Measurements from ENCODE around the gene HPGD.

The HPGD gene

DNA sequence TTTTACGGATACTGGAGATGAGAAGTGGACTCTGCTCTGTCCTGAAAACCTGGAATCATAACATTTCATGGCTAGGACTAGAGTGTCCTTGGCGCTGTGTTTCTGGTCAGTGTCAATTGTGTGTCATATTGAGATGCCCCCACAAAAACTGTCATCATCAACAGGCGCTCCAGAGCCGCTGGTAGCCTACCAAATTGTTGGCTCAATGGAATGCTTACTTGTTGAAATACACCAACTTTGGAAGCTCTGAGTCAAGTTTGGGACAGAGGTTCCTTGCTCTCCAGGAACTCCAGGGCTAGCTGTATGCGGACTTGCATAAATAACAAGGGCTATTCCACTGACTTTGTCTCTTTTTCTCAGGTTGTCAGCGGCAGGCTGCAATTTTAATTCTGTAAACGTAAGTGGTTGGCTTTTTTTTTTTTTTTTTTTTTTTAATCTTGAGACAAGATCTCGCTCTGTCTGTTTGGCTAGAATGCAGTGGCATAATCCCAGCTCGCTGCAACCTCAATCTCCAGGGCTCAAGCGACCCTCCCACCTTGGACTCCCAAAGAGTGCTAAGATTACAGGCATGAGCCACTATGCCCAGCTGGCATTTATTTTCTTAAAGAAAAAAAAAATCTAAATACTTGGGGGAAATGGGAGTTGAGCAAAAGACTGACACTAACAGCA, 871 bp upstream of the HPGD start:
- peak; percentile 34 for DNase-seq
- Histone ChIP-seq H3K23ac (ENCODE audit: low read length in 2 of 2) (no peak overlapping the region), H3K36me3 (ENCODE audit: control insufficient read depth in 1 of 2, insufficient read depth in 2 of 2, low read depth in 1 of 2, low read length in 2 of 2) (no peaks in the 10 kb centered on the region), H3K4me1 (ENCODE audit: control insufficient read depth, insufficient read depth, low read depth, low read length) (peaks cover 11% of the 10 kb centered on the region), H2BK15ac (ENCODE audit: low read depth, poor library complexity, severe bottlenecking) (no peak overlapping the region), H3K4me3 (ENCODE audit: insufficient read depth in 1 of 2, low read depth in 1 of 2, low read length in 2 of 2) (peak overlapping the region in 1 of 2 experiments; percentile 86), H3K14ac (ENCODE audit: low read length in 2 of 2) (no peak overlapping the region), H3K4ac (ENCODE audit: low read depth in 1 of 2, low read length in 2 of 2) (no peak overlapping the region), H3K9ac (ENCODE audit: low read length) (peak overlapping the region; percentile 61), H3K27me3 (ENCODE audit: control insufficient read depth in 1 of 2, insufficient read depth in 1 of 2, low read length in 2 of 2) (peaks cover 0 to 22% of the 10 kb centered on the region in 2 experiments), H2AFZ (ENCODE audit: low read depth, low read length) (no peak overlapping the region), H3K18ac (ENCODE audit: low read depth in 1 of 2, low read length in 2 of 2) (no peak overlapping the region), H2AK5ac (ENCODE audit: low read length, severe bottlenecking) (no peak overlapping the region), H2BK120ac (ENCODE audit: low read depth, low read length) (no peak overlapping the region), H2BK12ac (ENCODE audit: low read length in 2 of 2) (no peak overlapping the region), H3K79me1 (replicated peaks; ENCODE audit: low read length, poor library complexity, severe bottlenecking) (no peaks in the 10 kb centered on the region), H4K8ac (ENCODE audit: low read length) (no peak overlapping the region), H3K4me2 (ENCODE audit: low read length, poor library complexity, severe bottlenecking) (peak overlapping the region; percentile 100), H3K9me3 (ENCODE audit: control insufficient read depth, low read length) (no peaks in the 10 kb centered on the region), H4K91ac (ENCODE audit: low read length) (no peak overlapping the region), H3K27ac (ENCODE audit: low read length, poor library complexity, severe bottlenecking) (no peak overlapping the region), H2BK5ac (ENCODE audit: low read depth, low read length, poor library complexity, severe bottlenecking) (no peak overlapping the region)
- 18% methylated on average over 10 of the region's 10 CpGs for WGBS

DNA sequence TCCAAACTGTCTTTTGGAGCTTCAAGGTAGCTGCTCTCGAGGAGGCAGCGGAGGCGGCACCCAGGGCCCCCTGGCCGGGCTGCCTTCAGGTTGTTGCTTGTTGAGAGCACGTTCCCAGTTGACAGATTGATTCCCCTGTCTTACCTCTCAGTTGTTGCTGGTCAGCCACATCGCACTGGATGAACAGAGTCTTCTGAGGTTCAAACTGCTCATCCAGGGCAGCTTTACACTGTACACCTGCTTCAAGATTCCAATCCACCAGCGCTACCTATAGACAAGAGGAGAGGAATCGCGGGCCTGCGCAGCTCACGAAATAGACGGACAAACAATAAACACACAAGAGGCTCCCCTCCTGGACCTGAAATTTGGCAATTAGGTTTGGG, 497 bp downstream of the HPGD start:
- Histone ChIP-seq H3K23ac (ENCODE audit: low read length in 2 of 2) (peak overlapping the region; percentile 67 to 72), H3K4me1 (ENCODE audit: control insufficient read depth, insufficient read depth, low read depth, low read length) (peaks cover 11% of the 10 kb centered on the region), H2BK15ac (ENCODE audit: low read depth, poor library complexity, severe bottlenecking) (no peak overlapping the region), H3K4ac (ENCODE audit: low read depth in 1 of 2, low read length in 2 of 2) (no peak overlapping the region), H2BK120ac (ENCODE audit: low read depth, low read length) (no peak overlapping the region), H3K27ac (ENCODE audit: low read length, poor library complexity, severe bottlenecking) (no peak overlapping the region), H3K27me3 (ENCODE audit: control insufficient read depth in 1 of 2, insufficient read depth in 1 of 2, low read length in 2 of 2) (peaks cover 0 to 22% of the 10 kb centered on the region in 2 experiments), H4K8ac (ENCODE audit: low read length) (no peak overlapping the region), H3K9me3 (ENCODE audit: control insufficient read depth, low read length) (no peaks in the 10 kb centered on the region), H2BK5ac (ENCODE audit: low read depth, low read length, poor library complexity, severe bottlenecking) (no peak overlapping the region), H3K18ac (ENCODE audit: low read depth in 1 of 2, low read length in 2 of 2) (peak overlapping the region in 1 of 2 experiments; percentile 87), H2AFZ (ENCODE audit: low read depth, low read length) (peak overlapping the region; percentile 93), H3K4me3 (ENCODE audit: insufficient read depth in 1 of 2, low read depth in 1 of 2, low read length in 2 of 2) (peak overlapping the region; percentile 82 to 86), H3K9ac (ENCODE audit: low read length) (peak overlapping the region; percentile 61), H3K36me3 (ENCODE audit: control insufficient read depth in 1 of 2, insufficient read depth in 2 of 2, low read depth in 1 of 2, low read length in 2 of 2) (no peaks in the 10 kb centered on the region), H3K4me2 (ENCODE audit: low read length, poor library complexity, severe bottlenecking) (peak overlapping the region; percentile 100), H4K91ac (ENCODE audit: low read length) (no peak overlapping the region), H2AK5ac (ENCODE audit: low read length, severe bottlenecking) (no peak overlapping the region), H3K14ac (ENCODE audit: low read length in 2 of 2) (no peak overlapping the region), H3K79me1 (replicated peaks; ENCODE audit: low read length, poor library complexity, severe bottlenecking) (no peaks in the 10 kb centered on the region), H2BK12ac (ENCODE audit: low read length in 2 of 2) (no peak overlapping the region)
- no peak for DNase-seq
- WGBS: 18% methylated on average over 12 of the region's 12 CpGs

DNA sequence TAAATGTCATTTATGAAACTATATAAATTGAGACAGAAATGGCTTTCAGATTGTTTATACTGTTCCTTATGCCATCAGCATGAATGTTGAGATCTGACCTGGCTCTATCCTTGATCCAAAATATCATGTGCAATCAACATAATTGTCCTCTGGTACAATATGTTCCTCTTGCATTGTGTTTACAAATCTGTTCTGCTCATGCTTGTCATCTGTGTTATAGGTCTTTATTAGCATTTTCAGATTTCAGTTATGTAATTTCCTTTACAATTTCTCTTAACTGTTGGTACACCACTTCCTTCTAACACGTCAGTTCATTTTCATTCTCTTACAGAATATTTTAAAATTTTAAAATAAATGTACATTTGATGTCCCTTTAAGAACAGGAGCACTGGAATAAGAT, 1.6 kb downstream of the HPGD start:
- H2BK15ac ChIP-seq (ENCODE audit: low read depth, poor library complexity, severe bottlenecking): no peak overlapping the region
- H3K14ac ChIP-seq (ENCODE audit: low read length in 2 of 2): no peak overlapping the region
- H3K79me1 ChIP-seq (replicated peaks; ENCODE audit: low read length, poor library complexity, severe bottlenecking): no peaks in the 10 kb centered on the region
- no peak overlapping the region for H2AK5ac ChIP-seq (ENCODE audit: low read length, severe bottlenecking)
- no peaks in the 10 kb centered on the region for H3K9me3 ChIP-seq (ENCODE audit: control insufficient read depth, low read length)
- peaks cover 0 to 22% of the 10 kb centered on the region in 2 experiments for H3K27me3 ChIP-seq (ENCODE audit: control insufficient read depth in 1 of 2, insufficient read depth in 1 of 2, low read length in 2 of 2)
- no peak overlapping the region for H2AFZ ChIP-seq (ENCODE audit: low read depth, low read length)
- no peak overlapping the region for H2BK5ac ChIP-seq (ENCODE audit: low read depth, low read length, poor library complexity, severe bottlenecking)
- H3K18ac ChIP-seq (ENCODE audit: low read depth in 1 of 2, low read length in 2 of 2): no peak overlapping the region
- H3K4me2 ChIP-seq (ENCODE audit: low read length, poor library complexity, severe bottlenecking): no peak overlapping the region
- H2BK12ac ChIP-seq (ENCODE audit: low read length in 2 of 2): no peak overlapping the region
- H4K8ac ChIP-seq (ENCODE audit: low read length): no peak overlapping the region
- no peak overlapping the region for H3K4ac ChIP-seq (ENCODE audit: low read depth in 1 of 2, low read length in 2 of 2)
- H2BK120ac ChIP-seq (ENCODE audit: low read depth, low read length): no peak overlapping the region
- H3K4me1 ChIP-seq (ENCODE audit: control insufficient read depth, insufficient read depth, low read depth, low read length): peaks cover 11% of the 10 kb centered on the region
- no CpG with 5 or more reads among the region's 1 CpG for WGBS
- no peaks in the 10 kb centered on the region for H3K36me3 ChIP-seq (ENCODE audit: control insufficient read depth in 1 of 2, insufficient read depth in 2 of 2, low read depth in 1 of 2, low read length in 2 of 2)
- no peak overlapping the region for H3K4me3 ChIP-seq (ENCODE audit: insufficient read depth in 1 of 2, low read depth in 1 of 2, low read length in 2 of 2)
- no peak overlapping the region for H3K9ac ChIP-seq (ENCODE audit: low read length)
- H3K23ac ChIP-seq (ENCODE audit: low read length in 2 of 2): no peak overlapping the region
- no peak overlapping the region for H4K91ac ChIP-seq (ENCODE audit: low read length)
- no peak for DNase-seq
- no peak overlapping the region for H3K27ac ChIP-seq (ENCODE audit: low read length, poor library complexity, severe bottlenecking)

DNA sequence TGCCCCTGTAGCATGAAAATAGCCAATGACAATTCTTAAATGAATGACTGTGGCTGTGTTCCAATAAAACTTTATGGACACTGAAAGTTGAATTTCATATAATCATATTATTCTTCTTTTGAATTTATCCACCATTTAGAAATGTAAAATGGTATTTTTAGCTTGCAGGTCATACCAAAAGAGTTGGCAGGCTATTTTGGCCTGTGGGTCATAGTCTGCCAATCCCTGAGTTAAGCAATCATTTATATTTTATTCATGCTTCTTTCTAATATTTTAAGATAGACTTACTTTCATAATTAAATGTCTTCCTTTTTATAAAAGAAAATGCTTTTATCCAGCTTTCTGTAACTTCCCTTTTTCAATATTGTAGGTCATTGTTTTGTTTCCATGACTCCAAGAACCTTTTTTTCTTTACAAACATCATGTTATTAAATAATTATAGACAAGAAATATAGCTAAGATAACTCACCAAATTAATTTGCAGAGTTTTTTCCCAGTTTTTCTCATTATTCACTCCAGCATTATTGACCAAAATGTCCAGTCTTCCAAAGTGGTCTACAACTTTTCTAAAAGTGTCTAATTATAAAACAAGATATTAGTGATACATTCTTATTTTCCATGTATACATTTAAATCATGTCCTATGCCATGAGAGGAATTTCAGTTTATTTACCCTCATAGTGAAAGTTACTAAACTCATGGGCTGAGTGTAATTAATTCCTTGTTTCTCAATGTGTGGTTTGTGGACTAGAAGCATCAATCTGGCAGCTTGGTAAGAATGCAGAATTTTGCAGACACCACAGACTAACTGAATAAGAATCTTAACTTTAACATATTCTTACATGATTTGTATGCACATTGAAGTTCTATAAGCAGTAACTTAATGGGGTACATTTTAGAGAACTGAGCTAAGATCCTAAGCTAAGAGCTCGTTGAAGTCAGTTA, 4.5 kb downstream of the HPGD start:
- Histone ChIP-seq H3K23ac (ENCODE audit: low read length in 2 of 2) (no peak overlapping the region), H2BK120ac (ENCODE audit: low read depth, low read length) (no peak overlapping the region), H3K4me1 (ENCODE audit: control insufficient read depth, insufficient read depth, low read depth, low read length) (peaks cover 9% of the 10 kb centered on the region), H3K4ac (ENCODE audit: low read depth in 1 of 2, low read length in 2 of 2) (no peak overlapping the region), H3K79me1 (replicated peaks; ENCODE audit: low read length, poor library complexity, severe bottlenecking) (no peaks in the 10 kb centered on the region), H2BK15ac (ENCODE audit: low read depth, poor library complexity, severe bottlenecking) (no peak overlapping the region), H3K4me3 (ENCODE audit: insufficient read depth in 1 of 2, low read depth in 1 of 2, low read length in 2 of 2) (no peak overlapping the region), H3K27me3 (ENCODE audit: control insufficient read depth in 1 of 2, insufficient read depth in 1 of 2, low read length in 2 of 2) (peaks cover 0 to 2% of the 10 kb centered on the region in 2 experiments), H3K36me3 (ENCODE audit: control insufficient read depth in 1 of 2, insufficient read depth in 2 of 2, low read depth in 1 of 2, low read length in 2 of 2) (no peaks in the 10 kb centered on the region), H3K9me3 (ENCODE audit: control insufficient read depth, low read length) (no peaks in the 10 kb centered on the region), H4K91ac (ENCODE audit: low read length) (no peak overlapping the region), H2BK5ac (ENCODE audit: low read depth, low read length, poor library complexity, severe bottlenecking) (no peak overlapping the region), H3K4me2 (ENCODE audit: low read length, poor library complexity, severe bottlenecking) (no peak overlapping the region), H2AK5ac (ENCODE audit: low read length, severe bottlenecking) (no peak overlapping the region), H3K9ac (ENCODE audit: low read length) (no peak overlapping the region), H2BK12ac (ENCODE audit: low read length in 2 of 2) (no peak overlapping the region), H3K18ac (ENCODE audit: low read depth in 1 of 2, low read length in 2 of 2) (no peak overlapping the region), H4K8ac (ENCODE audit: low read length) (no peak overlapping the region), H2AFZ (ENCODE audit: low read depth, low read length) (no peak overlapping the region), H3K14ac (ENCODE audit: low read length in 2 of 2) (no peak overlapping the region), H3K27ac (ENCODE audit: low read length, poor library complexity, severe bottlenecking) (no peak overlapping the region)
- WGBS: 80% methylated on average over 1 of the region's 1 CpG
- DNase-seq: no peak

Measured in mesenchymal stem cell (in vitro differentiated cells and primary cell).